Central memory CD8-positive, alpha-beta T cell (primary cell): ENCODE results near the gene DMXL1.

ENCODE experiments used
- ATAC-seq: fragments of 150-1000 bp; cut with Tn5 transposase; replicated peaks from 2 replicates; pipeline ENCODE4 v1.10.0; 2022; ENCODE audit warnings: mild to moderate bottlenecking, moderate FRiP score, moderate number of reproducible peaks; ENCODE audit not compliant: poor library complexity, severe bottlenecking; ENCODE audit errors: extremely low read depth
- DNase-seq, 2 donors: peaks; one replicate each; pipeline ENCODE4 v3.0.0; 2021; ENCODE audit warnings: low spot score in 2 of 2
- H3K27ac Mint-ChIP-seq: one replicate; pipeline ENCODE4 v1.8.0; 2022; ENCODE audit warnings: low read depth, mild to moderate bottlenecking, moderate library complexity, mixed read lengths
- H3K27me3 Mint-ChIP-seq: one replicate; pipeline ENCODE4 v1.8.0; 2022; ENCODE audit warnings: mixed read lengths
- H3K36me3 Mint-ChIP-seq: one replicate; pipeline ENCODE4 v1.8.0; 2022; ENCODE audit warnings: mild to moderate bottlenecking, moderate library complexity, mixed read lengths; ENCODE audit not compliant: insufficient read depth
- H3K4me1 Mint-ChIP-seq: one replicate; pipeline ENCODE4 v1.8.0; 2022; ENCODE audit warnings: mixed read lengths
- H3K4me3 Mint-ChIP-seq: one replicate; pipeline ENCODE4 v1.8.0; 2022; ENCODE audit warnings: mild to moderate bottlenecking, moderate library complexity, mixed read lengths
- H3K9me3 Mint-ChIP-seq: one replicate; pipeline ENCODE4 v1.8.0; 2022; ENCODE audit warnings: mixed read lengths

DMXL1 gene

GRCh38 chr5:119250946-119251901 lies 180.3 kb downstream of the DMXL1 start:
- Mint-ChIP-seq H3K9me3 (no peaks in the 10 kb centered on the region), H3K4me1 (peaks cover 6% of the 10 kb centered on the region), H3K27ac (no peak overlapping the region), H3K36me3 (peaks cover 7% of the 10 kb centered on the region), H3K27me3 (no peaks in the 10 kb centered on the region), H3K4me3 (no peak overlapping the region)
- ATAC-seq, result no peak
- no peak for DNase-seq

GRCh38 chr5:119255571-119256356 lies 184.9 kb downstream of the DMXL1 start:
- H3K27ac Mint-ChIP-seq, result no peak overlapping the region
- no peak for DNase-seq
- no peaks in the 10 kb centered on the region for H3K27me3 Mint-ChIP-seq
- H3K4me1 Mint-ChIP-seq, result peaks cover 7% of the 10 kb centered on the region
- H3K4me3 Mint-ChIP-seq, result no peak overlapping the region
- no peak for ATAC-seq
- H3K9me3 Mint-ChIP-seq, result no peaks in the 10 kb centered on the region
- H3K36me3 Mint-ChIP-seq, result peaks cover 2% of the 10 kb centered on the region

GRCh38 chr5:119257613-119258012 lies 186.7 kb downstream of the DMXL1 start:
- Mint-ChIP-seq H3K9me3 (peaks cover under 1% of the 10 kb centered on the region), H3K27ac (no peak overlapping the region), H3K4me1 (peaks cover 7% of the 10 kb centered on the region), H3K27me3 (no peaks in the 10 kb centered on the region), H3K4me3 (no peak overlapping the region), H3K36me3 (no peaks in the 10 kb centered on the region)
- DNase-seq, result no peak
- no peak for ATAC-seq

- ATAC-seq (no peak), DNase-seq (no peak)
- H3K36me3 Mint-ChIP-seq, result peaks cover 8% of the 10 kb centered on the region
- peaks cover 23% of the 10 kb centered on the region for H3K4me1 Mint-ChIP-seq
- peaks cover 7% of the 10 kb centered on the region for H3K9me3 Mint-ChIP-seq
- no peak overlapping the region for H3K27ac Mint-ChIP-seq
- no peaks in the 10 kb centered on the region for H3K27me3 Mint-ChIP-seq
- no peak overlapping the region for H3K4me3 Mint-ChIP-seq
Observed at GRCh38 chr5:119263639-119264038, 192.8 kb downstream of the DMXL1 start.

- no peak for DNase-seq
- no peak overlapping the region for H3K4me3 Mint-ChIP-seq
- peaks cover 23% of the 10 kb centered on the region for H3K4me1 Mint-ChIP-seq
- peaks cover 7% of the 10 kb centered on the region for H3K9me3 Mint-ChIP-seq
- no peak overlapping the region for H3K27ac Mint-ChIP-seq
- H3K36me3 Mint-ChIP-seq, result peaks cover 10% of the 10 kb centered on the region
- no peak for ATAC-seq
- no peaks in the 10 kb centered on the region for H3K27me3 Mint-ChIP-seq
Observed at GRCh38 chr5:119264186-119264585, 193.3 kb downstream of the DMXL1 start.

- peak overlapping the region; percentile 98 for H3K4me3 Mint-ChIP-seq
- peaks cover 3% of the 10 kb centered on the region for H3K9me3 Mint-ChIP-seq
- peaks cover 21% of the 10 kb centered on the region for H3K36me3 Mint-ChIP-seq
- ATAC-seq (peak; percentile 72), DNase-seq (peak; percentile 50 to 71)
- peak overlapping the region; percentile 87 for H3K27ac Mint-ChIP-seq
- H3K27me3 Mint-ChIP-seq, result no peaks in the 10 kb centered on the region
- H3K4me1 Mint-ChIP-seq, result peaks cover 60% of the 10 kb centered on the region
Observed at GRCh38 chr5:119267958-119268386, 197.1 kb downstream of the DMXL1 start.

- DNase-seq (peak; percentile 88 to 97), ATAC-seq (peak; percentile 87)
- H3K27ac Mint-ChIP-seq, result peak overlapping the region; percentile 87
- H3K9me3 Mint-ChIP-seq, result no peaks in the 10 kb centered on the region
- H3K4me3 Mint-ChIP-seq, result peak overlapping the region; percentile 98
- peaks cover 25% of the 10 kb centered on the region for H3K36me3 Mint-ChIP-seq
- no peaks in the 10 kb centered on the region for H3K27me3 Mint-ChIP-seq
- H3K4me1 Mint-ChIP-seq, result peaks cover 66% of the 10 kb centered on the region
Observed at GRCh38 chr5:119268387-119269060, 197.6 kb downstream of the DMXL1 start.

- Mint-ChIP-seq H3K27me3 (no peaks in the 10 kb centered on the region), H3K4me1 (peaks cover 73% of the 10 kb centered on the region), H3K9me3 (no peaks in the 10 kb centered on the region), H3K4me3 (peak overlapping the region; percentile 98), H3K36me3 (peaks cover 26% of the 10 kb centered on the region), H3K27ac (peak overlapping the region; percentile 87)
- no peak for DNase-seq
- no peak for ATAC-seq
Observed at GRCh38 chr5:119269061-119269944, 198.4 kb downstream of the DMXL1 start.

GRCh38 chr5:119270121-119270565 lies 199.3 kb downstream of the DMXL1 start:
- Mint-ChIP-seq H3K27me3 (no peaks in the 10 kb centered on the region), H3K4me1 (peaks cover 82% of the 10 kb centered on the region), H3K9me3 (no peaks in the 10 kb centered on the region), H3K4me3 (peak overlapping the region; percentile 98), H3K36me3 (peaks cover 26% of the 10 kb centered on the region), H3K27ac (peak overlapping the region; percentile 87)
- ATAC-seq, result no peak
- no peak for DNase-seq

GRCh38 chr5:119270960-119271757 lies 200.3 kb downstream of the DMXL1 start:
- H3K27me3 Mint-ChIP-seq, result no peaks in the 10 kb centered on the region
- DNase-seq (no peak), ATAC-seq (no peak)
- H3K4me1 Mint-ChIP-seq, result peaks cover 83% of the 10 kb centered on the region
- H3K4me3 Mint-ChIP-seq, result peak overlapping the region; percentile 98
- H3K27ac Mint-ChIP-seq, result peak overlapping the region; percentile 87
- peaks cover 26% of the 10 kb centered on the region for H3K36me3 Mint-ChIP-seq
- H3K9me3 Mint-ChIP-seq, result no peaks in the 10 kb centered on the region
